Measurements from ENCODE around the gene GUK1.

GUK1 gene

DNA sequence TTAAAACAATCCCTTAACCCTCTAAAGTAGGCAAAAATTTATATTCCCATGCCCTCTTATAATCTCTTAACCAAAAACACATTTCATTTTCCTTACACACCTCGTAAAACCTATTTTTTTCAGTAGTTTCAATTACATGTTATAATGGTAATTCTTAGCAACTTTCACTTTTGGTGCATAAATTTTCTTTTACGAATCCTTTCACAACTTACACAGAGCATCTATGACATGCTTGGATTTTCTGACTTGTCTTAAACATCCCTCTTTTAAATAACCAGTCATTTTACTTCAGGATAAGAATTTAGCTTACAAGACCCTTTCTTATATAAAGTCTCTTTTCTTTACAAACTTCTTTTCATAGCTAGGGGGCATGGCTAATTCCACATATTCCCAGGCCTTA, 22.0 kb upstream of the GUK1 start:
- H3K9ac ChIP-seq (ENCODE audit: low read depth, low read length) = no peak overlapping the region
- peaks cover 6% of the 10 kb centered on the region for H3K27me3 ChIP-seq (ENCODE audit: insufficient read depth, low read length, poor library complexity)
- no peaks in the 10 kb centered on the region for H3K4me1 ChIP-seq (ENCODE audit: insufficient read depth, low read length)
- no peak overlapping the region for H3K4me3 ChIP-seq (ENCODE audit: low read depth in 1 of 2, low read length in 2 of 2)
- H2AFZ ChIP-seq (ENCODE audit: low read depth, low read length) = no peak overlapping the region
- no peak overlapping the region for H3K4me2 ChIP-seq (ENCODE audit: insufficient read depth, low read length)
- no peak for TF ChIP-seq EZH2 (IDR thresholded peaks at IDR 0.05; ENCODE audit: borderline replicate concordance, low read depth, low read length, severe bottlenecking)
- TF ChIP-seq, protein P1, sequence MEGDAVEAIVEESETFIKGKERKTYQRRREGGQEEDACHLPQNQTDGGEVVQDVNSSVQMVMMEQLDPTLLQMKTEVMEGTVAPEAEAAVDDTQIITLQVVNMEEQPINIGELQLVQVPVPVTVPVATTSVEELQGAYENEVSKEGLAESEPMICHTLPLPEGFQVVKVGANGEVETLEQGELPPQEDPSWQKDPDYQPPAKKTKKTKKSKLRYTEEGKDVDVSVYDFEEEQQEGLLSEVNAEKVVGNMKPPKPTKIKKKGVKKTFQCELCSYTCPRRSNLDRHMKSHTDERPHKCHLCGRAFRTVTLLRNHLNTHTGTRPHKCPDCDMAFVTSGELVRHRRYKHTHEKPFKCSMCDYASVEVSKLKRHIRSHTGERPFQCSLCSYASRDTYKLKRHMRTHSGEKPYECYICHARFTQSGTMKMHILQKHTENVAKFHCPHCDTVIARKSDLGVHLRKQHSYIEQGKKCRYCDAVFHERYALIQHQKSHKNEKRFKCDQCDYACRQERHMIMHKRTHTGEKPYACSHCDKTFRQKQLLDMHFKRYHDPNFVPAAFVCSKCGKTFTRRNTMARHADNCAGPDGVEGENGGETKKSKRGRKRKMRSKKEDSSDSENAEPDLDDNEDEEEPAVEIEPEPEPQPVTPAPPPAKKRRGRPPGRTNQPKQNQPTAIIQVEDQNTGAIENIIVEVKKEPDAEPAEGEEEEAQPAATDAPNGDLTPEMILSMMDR (IDR thresholded peaks at IDR 0.05; ENCODE audit: borderline replicate concordance, extremely low read depth, low read length, poor library complexity, severe bottlenecking) = no peak
- no peak overlapping the region for H3K27ac ChIP-seq (ENCODE audit: low read length)
- no peak for ATAC-seq (ENCODE audit: insufficient read depth, low read depth)
- no peaks in the 10 kb centered on the region for H3K79me2 ChIP-seq (ENCODE audit: insufficient read depth, low read length)
- no peaks in the 10 kb centered on the region for H3K36me3 ChIP-seq (ENCODE audit: insufficient read depth, low read length)
- peaks cover 16% of the 10 kb centered on the region for H3K9me3 ChIP-seq (ENCODE audit: insufficient read depth, low read length, severe bottlenecking)
- DNase-seq = no peak
- H4K20me1 ChIP-seq (ENCODE audit: insufficient read depth, low read length) = no peaks in the 10 kb centered on the region

DNA sequence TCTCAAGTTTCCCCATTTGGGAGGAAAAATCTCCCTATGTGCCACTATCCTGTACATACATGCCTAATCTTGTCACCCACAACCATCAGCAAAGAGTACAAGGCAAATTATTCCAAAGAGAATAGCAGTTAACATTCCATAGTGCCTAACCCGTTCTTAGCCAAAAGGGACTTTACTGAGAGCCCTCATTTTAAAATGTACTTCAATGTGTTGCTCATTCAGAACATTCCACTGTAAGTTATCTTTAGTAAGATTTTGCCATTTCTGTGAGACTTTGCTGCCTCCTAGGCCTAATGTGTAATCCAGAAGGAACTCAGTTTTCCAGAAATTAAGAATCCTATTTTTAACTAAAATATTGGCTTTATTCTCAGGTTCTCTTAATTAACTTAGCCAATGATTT, 19.7 kb upstream of the GUK1 start:
- no peak overlapping the region for H3K4me3 ChIP-seq (ENCODE audit: low read depth in 1 of 2, low read length in 2 of 2)
- no peak overlapping the region for H2AFZ ChIP-seq (ENCODE audit: low read depth, low read length)
- no peak overlapping the region for H3K9ac ChIP-seq (ENCODE audit: low read depth, low read length)
- no peaks in the 10 kb centered on the region for H4K20me1 ChIP-seq (ENCODE audit: insufficient read depth, low read length)
- H3K27ac ChIP-seq (ENCODE audit: low read length) = no peak overlapping the region
- no peaks in the 10 kb centered on the region for H3K79me2 ChIP-seq (ENCODE audit: insufficient read depth, low read length)
- H3K9me3 ChIP-seq (ENCODE audit: insufficient read depth, low read length, severe bottlenecking) = peaks cover 16% of the 10 kb centered on the region
- ATAC-seq (ENCODE audit: insufficient read depth, low read depth) (no peak), DNase-seq (no peak)
- H3K27me3 ChIP-seq (ENCODE audit: insufficient read depth, low read length, poor library complexity) = peaks cover 9% of the 10 kb centered on the region
- no peak overlapping the region for H3K4me2 ChIP-seq (ENCODE audit: insufficient read depth, low read length)
- H3K36me3 ChIP-seq (ENCODE audit: insufficient read depth, low read length) = no peaks in the 10 kb centered on the region
- H3K4me1 ChIP-seq (ENCODE audit: insufficient read depth, low read length) = no peaks in the 10 kb centered on the region
- TF ChIP-seq, protein P1 (IDR thresholded peaks at IDR 0.05; ENCODE audit: borderline replicate concordance, extremely low read depth, low read length, poor library complexity, severe bottlenecking) = no peak
- TF ChIP-seq EZH2 (IDR thresholded peaks at IDR 0.05; ENCODE audit: borderline replicate concordance, low read depth, low read length, severe bottlenecking) = no peak

DNA sequence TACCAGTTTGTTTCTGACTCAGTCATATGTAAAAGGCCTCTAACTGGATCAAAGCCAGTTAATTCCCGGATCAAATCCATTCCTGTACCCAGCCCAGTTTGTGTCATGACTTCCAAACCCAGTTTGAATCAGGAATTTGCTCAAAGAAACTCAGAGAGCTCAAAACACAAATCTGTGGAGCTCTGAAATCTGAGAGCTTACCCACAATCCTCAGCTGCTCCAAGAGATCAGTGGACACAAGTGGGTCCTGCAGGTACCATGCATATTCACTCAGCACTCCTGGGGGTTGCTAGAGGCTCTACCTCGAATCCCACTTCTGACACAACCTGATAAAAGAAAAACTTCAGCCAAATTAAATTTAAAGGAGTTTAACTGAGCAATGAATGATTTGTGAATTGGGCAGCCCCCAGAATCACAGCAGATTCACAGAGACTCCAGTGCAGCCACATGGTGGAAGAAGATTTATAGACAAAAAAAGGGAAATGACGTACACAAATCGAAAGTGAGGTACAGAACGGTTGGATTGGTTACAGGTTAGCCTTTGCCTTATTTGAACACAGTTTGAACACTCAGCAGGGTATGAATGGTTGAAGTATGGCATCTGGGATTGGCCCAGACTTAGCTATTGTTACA, 19.1 kb upstream of the GUK1 start:
- H3K9me3 ChIP-seq (ENCODE audit: insufficient read depth, low read length, severe bottlenecking) = peaks cover 16% of the 10 kb centered on the region
- ATAC-seq (ENCODE audit: insufficient read depth, low read depth) = no peak

More for the DNA sequence above, 19.1 kb upstream of the GUK1 start:
- Histone ChIP-seq H3K27ac (ENCODE audit: low read length) (no peak overlapping the region), H3K4me2 (ENCODE audit: insufficient read depth, low read length) (no peak overlapping the region), H3K4me1 (ENCODE audit: insufficient read depth, low read length) (no peaks in the 10 kb centered on the region), H3K27me3 (ENCODE audit: insufficient read depth, low read length, poor library complexity) (peaks cover 9% of the 10 kb centered on the region), H3K79me2 (ENCODE audit: insufficient read depth, low read length) (no peaks in the 10 kb centered on the region), H3K36me3 (ENCODE audit: insufficient read depth, low read length) (no peaks in the 10 kb centered on the region), H2AFZ (ENCODE audit: low read depth, low read length) (no peak overlapping the region), H4K20me1 (ENCODE audit: insufficient read depth, low read length) (no peaks in the 10 kb centered on the region), H3K9ac (ENCODE audit: low read depth, low read length) (no peak overlapping the region), H3K4me3 (ENCODE audit: low read depth in 1 of 2, low read length in 2 of 2) (no peak overlapping the region)
- no peak for DNase-seq
- TF ChIP-seq, protein P1 (IDR thresholded peaks at IDR 0.05; ENCODE audit: borderline replicate concordance, extremely low read depth, low read length, poor library complexity, severe bottlenecking) = no peak
- no peak for TF ChIP-seq EZH2 (IDR thresholded peaks at IDR 0.05; ENCODE audit: borderline replicate concordance, low read depth, low read length, severe bottlenecking)
